ENCODE data around the gene TRIM67. TPM values are rescaled to one million over a fixed set of nuclear protein-coding genes. Genes with fewer than 3 reads are reported as not detected.
"Not testable (repeated sequence)": the region's sequence is repeated elsewhere in the genome, so short reads cannot be mapped to it uniquely, and the experiment has no call there.

TRIM67 gene
- total and polyA plus RNA-seq, 2 experiments from 2014 or later: not detected

DNA sequence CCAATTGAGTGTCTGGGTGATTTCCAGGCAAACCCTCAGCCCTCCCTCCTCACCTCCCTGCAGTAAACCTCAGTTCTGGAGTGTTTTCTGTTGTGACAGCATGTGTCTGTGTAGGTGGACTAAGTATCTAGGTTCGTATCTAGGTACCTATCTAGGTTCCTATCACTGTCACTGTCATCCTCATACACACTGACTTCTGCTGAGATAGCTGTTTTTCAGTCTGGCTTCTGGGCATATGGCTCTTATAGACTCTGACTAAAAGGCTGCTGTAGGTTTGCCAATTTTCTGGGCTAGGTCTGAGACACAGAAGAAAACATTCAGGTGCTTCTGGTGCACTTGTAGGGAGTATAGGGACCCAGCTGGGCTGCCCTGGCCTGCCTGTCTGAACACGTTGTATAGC lies 8.1 kb upstream of the TRIM67 start:
- Histone ChIP-seq H2AFZ (no peak overlapping the region), H3K4me2 (ENCODE audit: unreplicated experiment) (no peak overlapping the region), H3K36me3 (ENCODE audit: low read depth) (no peaks in the 10 kb centered on the region), H4K20me1 (ENCODE audit: insufficient read depth) (no peaks in the 10 kb centered on the region), H3K27ac (no peak overlapping the region), H3K9me3 (ENCODE audit: low read depth) (no peaks in the 10 kb centered on the region), H3K9me2 (ENCODE audit: insufficient read depth) (no peaks in the 10 kb centered on the region), H3K4me1 (ENCODE audit: insufficient read depth) (no peaks in the 10 kb centered on the region), H3K79me2 (ENCODE audit: insufficient read depth) (no peaks in the 10 kb centered on the region), H3K27me3 (replicated peaks; ENCODE audit: insufficient read depth) (no peaks in the 10 kb centered on the region; the same call in 1 of the 2 replicates), H3K9ac (no peak overlapping the region), H3F3A (ENCODE audit: insufficient read depth) (no peaks in the 10 kb centered on the region), H3K4me3 (no peak overlapping the region)
- TF ChIP-seq EZH2phosphoT487 (IDR thresholded peaks at IDR 0.05; ENCODE audit: insufficient read depth, low read depth): no peak
- TF ChIP-seq EZH2 (IDR thresholded peaks at IDR 0.05; ENCODE audit: insufficient read depth, poor library complexity, severe bottlenecking): no peak
- in situ Hi-C loops (cut with MboI): no loop called here
- 0 to 2% methylated on average over 2 of the region's 2 CpGs for WGBS, 2 experiments (ENCODE audit: low coverage in 1 of 2, low lambda C conversion rate in 2 of 2, missing lambda C conversion rate in 2 of 2)
- DNase-seq: no peak

DNA sequence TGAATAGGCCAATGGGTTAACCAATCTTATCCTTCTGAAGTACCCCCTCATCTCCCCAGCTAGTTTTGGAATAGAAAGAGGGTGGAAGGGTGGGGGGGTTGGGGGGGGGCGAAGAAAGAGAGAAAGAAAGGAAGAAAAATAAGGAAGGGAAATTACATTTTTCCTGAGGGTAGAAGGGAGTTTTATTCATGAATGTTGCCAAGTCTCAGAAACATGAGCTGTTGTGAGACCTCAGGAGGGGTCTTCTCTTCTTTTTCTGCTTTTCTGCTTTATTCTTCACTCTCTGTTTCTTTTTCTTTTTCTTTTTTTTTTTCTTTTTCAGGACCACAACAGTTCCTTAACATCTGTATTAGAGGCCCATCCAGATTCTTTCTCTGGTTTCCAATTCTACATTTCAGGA lies 6.0 kb upstream of the TRIM67 start:
- H3K9ac ChIP-seq: no peak overlapping the region
- H3K36me3 ChIP-seq (ENCODE audit: low read depth): no peaks in the 10 kb centered on the region
- H3K4me2 ChIP-seq (ENCODE audit: unreplicated experiment): no peak overlapping the region
- H3K9me2 ChIP-seq (ENCODE audit: insufficient read depth): no peaks in the 10 kb centered on the region
- peaks cover 13% of the 10 kb centered on the region for H3K27me3 ChIP-seq (replicated peaks; ENCODE audit: insufficient read depth)
- H4K20me1 ChIP-seq (ENCODE audit: insufficient read depth): no peaks in the 10 kb centered on the region
- 0 to 43% methylated on average over 1 of the region's 1 CpG for whole genome bisulfite sequencing, 2 experiments (ENCODE audit: low coverage in 1 of 2, low lambda C conversion rate in 2 of 2, missing lambda C conversion rate in 2 of 2)
- no peak overlapping the region for H3K27ac ChIP-seq
- in situ Hi-C loops (cut with MboI): no loop called here
- H3K4me1 ChIP-seq (ENCODE audit: insufficient read depth): no peaks in the 10 kb centered on the region
- no peak for DNase-seq
- H3F3A ChIP-seq (ENCODE audit: insufficient read depth): no peaks in the 10 kb centered on the region
- TF ChIP-seq EZH2 (IDR thresholded peaks at IDR 0.05; ENCODE audit: insufficient read depth, poor library complexity, severe bottlenecking) (no peak), EZH2phosphoT487 (IDR thresholded peaks at IDR 0.05; ENCODE audit: insufficient read depth, low read depth) (no peak)
- no peaks in the 10 kb centered on the region for H3K9me3 ChIP-seq (ENCODE audit: low read depth)
- H3K4me3 ChIP-seq: no peak overlapping the region
- H3K79me2 ChIP-seq (ENCODE audit: insufficient read depth): no peaks in the 10 kb centered on the region
- no peak overlapping the region for H2AFZ ChIP-seq

- H3K4me2 ChIP-seq (ENCODE audit: unreplicated experiment): no peak overlapping the region
- DNase-seq: no peak
- no peaks in the 10 kb centered on the region for H3K9me3 ChIP-seq (ENCODE audit: low read depth)
- no peak overlapping the region for H3K27ac ChIP-seq
- no peaks in the 10 kb centered on the region for H3K9me2 ChIP-seq (ENCODE audit: insufficient read depth)
- no peaks in the 10 kb centered on the region for H3K36me3 ChIP-seq (ENCODE audit: low read depth)
- 0% methylated on average over 1 of the region's 1 CpG for WGBS, 2 experiments (ENCODE audit: low coverage in 1 of 2, low lambda C conversion rate in 2 of 2, missing lambda C conversion rate in 2 of 2)
- H3K4me3 ChIP-seq: no peak overlapping the region
- H3F3A ChIP-seq (ENCODE audit: insufficient read depth): no peaks in the 10 kb centered on the region
- no peak for TF ChIP-seq EZH2 (IDR thresholded peaks at IDR 0.05; ENCODE audit: insufficient read depth, poor library complexity, severe bottlenecking)
- TF ChIP-seq EZH2phosphoT487 (IDR thresholded peaks at IDR 0.05; ENCODE audit: insufficient read depth, low read depth): no peak
- no peak overlapping the region for H3K9ac ChIP-seq
- H3K79me2 ChIP-seq (ENCODE audit: insufficient read depth): no peaks in the 10 kb centered on the region
- H2AFZ ChIP-seq: no peak overlapping the region
- H3K4me1 ChIP-seq (ENCODE audit: insufficient read depth): 0 out of 2 replicates have a peak, but pooled peaks cover 3% of the 10 kb centered on the region
- in situ Hi-C loops (cut with MboI): no loop called here
- peaks cover 26% of the 10 kb centered on the region for H3K27me3 ChIP-seq (replicated peaks; ENCODE audit: insufficient read depth)
- H4K20me1 ChIP-seq (ENCODE audit: insufficient read depth): no peaks in the 10 kb centered on the region
These were observed 4.5 kb upstream of the TRIM67 start for GRCh38 chr1:231157311-231157710.

DNA sequence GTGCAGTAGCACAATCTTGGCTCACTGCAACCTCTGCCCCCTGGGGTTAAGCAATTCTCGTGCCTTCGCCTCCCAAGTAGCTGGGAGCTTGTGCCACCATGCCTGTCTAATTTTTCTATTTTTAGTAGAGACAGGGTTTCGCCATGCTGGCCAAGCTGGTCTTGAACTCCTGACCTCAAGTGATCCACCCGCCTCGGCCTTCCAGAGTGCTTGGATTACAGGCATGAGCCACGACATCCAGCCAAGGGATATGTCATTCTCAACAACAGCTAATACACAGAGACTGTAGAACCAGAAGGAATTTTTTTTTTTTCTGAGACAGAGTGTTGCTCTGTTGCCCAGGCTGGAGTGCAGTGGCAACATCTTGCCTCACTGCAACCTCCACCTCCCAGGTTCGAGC lies 3.7 kb upstream of the TRIM67 start:
- in situ Hi-C loops (cut with MboI); DNase-seq: not testable (repeated sequence)

More for the DNA sequence above, 3.7 kb upstream of the TRIM67 start:
- 26 to 32% methylated on average over 7 of the region's 7 CpGs for WGBS, 2 experiments (ENCODE audit: low coverage in 1 of 2, low lambda C conversion rate in 2 of 2, missing lambda C conversion rate in 2 of 2)
- H3K79me2 ChIP-seq (ENCODE audit: insufficient read depth); H3F3A ChIP-seq (ENCODE audit: insufficient read depth); H2AFZ ChIP-seq; H3K9me3 ChIP-seq (ENCODE audit: low read depth); H4K20me1 ChIP-seq (ENCODE audit: insufficient read depth); H3K4me3 ChIP-seq; H3K4me2 ChIP-seq (ENCODE audit: unreplicated experiment); H3K9ac ChIP-seq; H3K4me1 ChIP-seq (ENCODE audit: insufficient read depth); H3K9me2 ChIP-seq (ENCODE audit: insufficient read depth); H3K27ac ChIP-seq; H3K36me3 ChIP-seq (ENCODE audit: low read depth): not testable (repeated sequence)
- H3K27me3 ChIP-seq (replicated peaks; ENCODE audit: insufficient read depth): peaks cover 26% of the 10 kb centered on the region
